WTC11 (cell line): ENCODE results near the gene ARMC6. TPM values are rescaled to one million over a fixed set of nuclear protein-coding genes. Genes with fewer than 3 reads are reported as not detected.

Experiments
- ATAC-seq: fragments of 200-7000 bp; cut with Tn5 transposase; 2 replicates; pipeline ENCODE4 v1.10.0; 2021; ENCODE audit warnings: mild to moderate bottlenecking, moderate library complexity
- CTCF ChIA-PET: fragments of 300-600 bp; sonication (Branson Sonifier 250); formaldehyde crosslinking; loops from one replicate; lab custom pipeline; 2021; ENCODE audit warnings: antibody characterized with exemption; lab: Charles Lee
- POLR2A ChIA-PET: fragments of 350-600 bp; sonication (Branson Sonifier 250); formaldehyde crosslinking; loops from one replicate; lab custom pipeline; 2021; ENCODE audit warnings: antibody characterized with exemption; lab: Charles Lee
- DNase-seq: peaks from one replicate; pipeline ENCODE4 v3.0.0; 2021; ENCODE audit warnings: low spot score
- H3K27ac Mint-ChIP-seq: 2 replicates; pipeline ENCODE4 v1.8.0; 2021; ENCODE audit warnings: mixed read lengths
- H3K27me3 Mint-ChIP-seq: 2 replicates; pipeline ENCODE4 v1.8.0; 2021; ENCODE audit warnings: low read depth, mild to moderate bottlenecking, moderate library complexity, mixed read lengths
- H3K36me3 Mint-ChIP-seq: 2 replicates; pipeline ENCODE4 v1.8.0; 2021; ENCODE audit warnings: mixed read lengths
- H3K4me1 Mint-ChIP-seq: 2 replicates; pipeline ENCODE4 v1.8.0; 2022; ENCODE audit warnings: mixed read lengths
- H3K4me3 Mint-ChIP-seq: 2 replicates; pipeline ENCODE4 v1.8.0; 2021; ENCODE audit warnings: mild to moderate bottlenecking, moderate library complexity, mixed read lengths
- H3K9me3 Mint-ChIP-seq: 2 replicates; pipeline ENCODE4 v1.8.0; 2021; ENCODE audit warnings: mixed read lengths
- ATF1 ChIP-seq: sonication (generic); formaldehyde crosslinking; IDR thresholded peaks from 2 replicates; pipeline ENCODE4 v1.8.1; 2023; ENCODE audit warnings: mild to moderate bottlenecking, moderate library complexity, missing genetic modification reagents
- EMX1 ChIP-seq: fragments of 250-450 bp; sonication (Bioruptor Pico); IDR thresholded peaks from 2 replicates; pipeline ENCODE4 v1.8.0; 2021; ENCODE audit warnings: mild to moderate bottlenecking
- FOXP4 ChIP-seq: sonication (generic); formaldehyde crosslinking; IDR thresholded peaks from 2 replicates; pipeline ENCODE4 v1.8.0; 2022; ENCODE audit warnings: mild to moderate bottlenecking, missing genetic modification reagents
- JAZF1 ChIP-seq: fragments of 250-450 bp; sonication (Bioruptor Pico); IDR thresholded peaks from 2 replicates; pipeline ENCODE4 v1.9.0; 2021; ENCODE audit warnings: moderate library complexity, mild to moderate bottlenecking, inconsistent platforms
- JUN ChIP-seq: sonication (generic); formaldehyde crosslinking; IDR thresholded peaks from 2 replicates; pipeline ENCODE4 v1.8.0; 2023; ENCODE audit warnings: mild to moderate bottlenecking, missing genetic modification reagents
- MXD4 ChIP-seq: fragments of 250-450 bp; sonication (Bioruptor Pico); IDR thresholded peaks from 2 replicates; pipeline ENCODE4 v1.8.0; 2021; ENCODE audit warnings: mild to moderate bottlenecking, moderate library complexity, borderline replicate concordance
- MYBL2 ChIP-seq: sonication (generic); formaldehyde crosslinking; IDR thresholded peaks from 2 replicates; pipeline ENCODE4 v1.8.1; 2023; ENCODE audit warnings: mild to moderate bottlenecking, moderate library complexity, missing genetic modification reagents
- NR3C1 ChIP-seq: sonication (generic); formaldehyde crosslinking; conservative IDR thresholded peaks from 2 replicates; pipeline ENCODE4 v1.8.1; 2023; ENCODE audit warnings: low read depth, mild to moderate bottlenecking, missing genetic modification reagents
- OVOL2 ChIP-seq: fragments of 250-450 bp; sonication (Bioruptor Pico); IDR thresholded peaks from 2 replicates; pipeline ENCODE4 v1.9.0; 2021; ENCODE audit warnings: mild to moderate bottlenecking, borderline replicate concordance
- SMAD3 ChIP-seq: sonication (generic); formaldehyde crosslinking; IDR thresholded peaks from 2 replicates; pipeline ENCODE4 v1.8.0; 2022; ENCODE audit warnings: missing genetic modification reagents, mild to moderate bottlenecking, borderline replicate concordance
- STAT6 ChIP-seq: sonication (generic); formaldehyde crosslinking; conservative IDR thresholded peaks from 2 replicates; pipeline ENCODE4 v1.8.1; 2023; ENCODE audit warnings: mild to moderate bottlenecking, low read depth, missing genetic modification reagents, moderate library complexity
- TCF7 ChIP-seq: sonication (generic); formaldehyde crosslinking; IDR thresholded peaks from 2 replicates; pipeline ENCODE4 v1.8.0; 2022; ENCODE audit warnings: mild to moderate bottlenecking, low read depth, missing genetic modification reagents, moderate library complexity
- ZBTB43 ChIP-seq: sonication (generic); formaldehyde crosslinking; IDR thresholded peaks from 2 replicates; pipeline ENCODE4 v1.8.1; 2023; ENCODE audit warnings: mild to moderate bottlenecking, missing genetic modification reagents
- ZNF425 ChIP-seq: fragments of 250-450 bp; sonication (Bioruptor Pico); conservative IDR thresholded peaks from 2 replicates; pipeline ENCODE4 v1.9.0; 2021; ENCODE audit warnings: mild to moderate bottlenecking
- ZSCAN18 ChIP-seq: fragments of 250-450 bp; sonication (Bioruptor Pico); IDR thresholded peaks from 2 replicates; pipeline ENCODE4 v2.1.2; 2022; ENCODE audit warnings: mild to moderate bottlenecking, moderate library complexity
- total RNA-seq: library from RNA; stranded (reverse); gene quantifications from 3 replicates; pipeline ENCODE4 v1.2.3, GENCODE V29; 2021

Gene ARMC6
- total RNA-seq, 1 experiment from 2014 or later = 58.8 TPM

GRCh38 chr19:19059018-19059836, 25.8 kb downstream of the ARMC6 start:
- no peaks in the 10 kb centered on the region for H3K9me3 Mint-ChIP-seq
- DNase-seq (no peak), ATAC-seq (no peak)
- H3K4me3 Mint-ChIP-seq = no peak overlapping the region
- ChIA-PET POLR2A (no interaction called here), CTCF (interaction anchor here (3.5 kb wide), 1 partner anchor 57 kb away, joined by 17 read pairs; no protein-coding TSS in a partner anchor)
- peaks cover 24% of the 10 kb centered on the region for H3K36me3 Mint-ChIP-seq
- peaks cover 19% of the 10 kb centered on the region for H3K27me3 Mint-ChIP-seq
- TF ChIP-seq ZBTB43 (CRISPR knock-in tag) (no peak), STAT6 (CRISPR knock-in tag) (no peak), JUN (CRISPR knock-in tag) (no peak), JAZF1 (CRISPR knock-in tag) (no peak), TCF7 (no peak), ZSCAN18 (no peak), FOXP4 (no peak), MXD4 (no peak), OVOL2 (CRISPR knock-in tag) (no peak)
- peaks cover 9% of the 10 kb centered on the region for H3K4me1 Mint-ChIP-seq
- H3K27ac Mint-ChIP-seq = no peak overlapping the region

GRCh38 chr19:19059837-19060611, 26.6 kb downstream of the ARMC6 start:
- ChIA-PET POLR2A (interaction anchor here (0.6 kb wide), 1 partner anchor 197 kb away, joined by 3 read pairs; no protein-coding TSS in a partner anchor), CTCF (interaction anchor here (1.1 to 3.5 kb wide), 2 partner anchors 52 to 56 kb away, joined by 3 to 17 read pairs; no protein-coding TSS in a partner anchor)
- ATAC-seq = no peak
- H3K4me3 Mint-ChIP-seq = no peak overlapping the region
- no peak overlapping the region for H3K27ac Mint-ChIP-seq
- peaks cover 27% of the 10 kb centered on the region for H3K27me3 Mint-ChIP-seq
- TF ChIP-seq ATF1 (CRISPR knock-in tag) = no peak
- no peak for TF ChIP-seq ZSCAN18
- TF ChIP-seq MXD4 = no peak
- no peak for TF ChIP-seq MYBL2 (CRISPR knock-in tag)
- no peak for TF ChIP-seq ZNF425 (CRISPR knock-in tag)
- TF ChIP-seq SMAD3 (CRISPR knock-in tag) = no peak
- TF ChIP-seq EMX1 = no peak
- TF ChIP-seq NR3C1 (CRISPR knock-in tag) = no peak
- peaks cover 17% of the 10 kb centered on the region for H3K4me1 Mint-ChIP-seq
- no peak for DNase-seq
- peaks cover 20% of the 10 kb centered on the region for H3K36me3 Mint-ChIP-seq
- H3K9me3 Mint-ChIP-seq = no peaks in the 10 kb centered on the region
